HG02623 (cell line): ENCODE data around the gene ERC1.
"Not testable (repeated sequence)": the region's sequence is repeated elsewhere in the genome, so short reads cannot be mapped to it uniquely, and the experiment has no call there.

Experiments used
- ATAC-seq: cut with Tn5 transposase; IDR thresholded peaks from one replicate; pipeline ENCODE4 v1.9.1; 2021; ENCODE audit warnings: moderate library complexity; ENCODE audit not compliant: unreplicated experiment

ERC1 gene

DNA sequence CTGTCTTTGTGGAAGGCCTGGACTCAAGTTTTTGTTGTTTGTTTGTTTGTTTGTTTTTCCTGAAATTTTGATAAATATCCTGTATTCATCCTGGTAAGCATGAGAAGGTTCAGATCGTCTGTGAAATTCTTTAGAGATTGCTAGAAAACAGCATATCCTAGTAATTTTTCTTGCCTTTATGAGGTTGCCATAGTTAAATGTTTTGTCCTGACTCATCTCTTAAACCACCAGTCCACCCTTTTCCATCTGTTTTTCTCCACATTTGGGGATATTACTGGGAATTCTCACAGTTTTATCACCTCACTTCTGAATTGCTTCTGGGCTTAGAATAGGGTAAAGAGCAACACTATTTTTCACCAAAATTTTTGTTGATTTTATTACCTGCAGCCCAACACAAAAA, 355.1 kb downstream of the ERC1 start:
- no peak for ATAC-seq

DNA sequence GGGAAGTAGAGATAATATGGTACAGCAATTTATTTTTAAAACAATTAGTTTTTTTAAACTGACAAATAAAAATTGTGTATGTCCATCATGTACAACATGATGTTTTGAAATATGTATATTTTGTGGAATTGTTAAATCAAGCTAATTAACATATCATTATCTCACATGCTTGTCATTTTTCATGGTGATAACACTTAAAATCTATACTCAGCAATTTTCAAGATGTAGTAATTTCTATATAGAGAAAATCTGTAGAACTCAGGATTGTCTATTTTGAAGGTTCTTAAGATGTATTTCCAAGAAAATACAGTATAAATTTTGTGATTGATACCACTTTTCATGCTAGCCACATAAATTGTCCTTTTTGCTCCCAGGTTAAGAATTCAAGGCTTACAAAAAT, 356.3 kb downstream of the ERC1 start:
- no peak for ATAC-seq

DNA sequence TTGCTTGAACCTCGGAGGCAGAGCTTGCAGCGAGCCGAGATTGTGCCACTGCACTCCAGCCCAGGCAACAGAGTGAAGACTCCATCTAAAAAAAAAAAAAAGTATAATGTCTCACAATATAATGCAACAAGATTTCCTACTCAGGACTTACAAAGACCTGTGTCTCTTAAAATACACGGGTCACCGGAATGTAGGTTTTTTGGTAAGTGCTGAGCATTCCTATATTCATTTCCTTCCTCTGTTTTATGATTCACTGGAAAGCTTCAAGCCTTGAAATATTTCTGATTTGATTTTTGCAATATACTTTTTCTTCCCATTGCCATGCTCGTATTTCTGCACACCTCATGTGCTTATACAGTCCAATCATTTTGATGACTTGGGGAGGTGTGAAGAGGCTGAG, 357.6 kb downstream of the ERC1 start:
- ATAC-seq = no peak

DNA sequence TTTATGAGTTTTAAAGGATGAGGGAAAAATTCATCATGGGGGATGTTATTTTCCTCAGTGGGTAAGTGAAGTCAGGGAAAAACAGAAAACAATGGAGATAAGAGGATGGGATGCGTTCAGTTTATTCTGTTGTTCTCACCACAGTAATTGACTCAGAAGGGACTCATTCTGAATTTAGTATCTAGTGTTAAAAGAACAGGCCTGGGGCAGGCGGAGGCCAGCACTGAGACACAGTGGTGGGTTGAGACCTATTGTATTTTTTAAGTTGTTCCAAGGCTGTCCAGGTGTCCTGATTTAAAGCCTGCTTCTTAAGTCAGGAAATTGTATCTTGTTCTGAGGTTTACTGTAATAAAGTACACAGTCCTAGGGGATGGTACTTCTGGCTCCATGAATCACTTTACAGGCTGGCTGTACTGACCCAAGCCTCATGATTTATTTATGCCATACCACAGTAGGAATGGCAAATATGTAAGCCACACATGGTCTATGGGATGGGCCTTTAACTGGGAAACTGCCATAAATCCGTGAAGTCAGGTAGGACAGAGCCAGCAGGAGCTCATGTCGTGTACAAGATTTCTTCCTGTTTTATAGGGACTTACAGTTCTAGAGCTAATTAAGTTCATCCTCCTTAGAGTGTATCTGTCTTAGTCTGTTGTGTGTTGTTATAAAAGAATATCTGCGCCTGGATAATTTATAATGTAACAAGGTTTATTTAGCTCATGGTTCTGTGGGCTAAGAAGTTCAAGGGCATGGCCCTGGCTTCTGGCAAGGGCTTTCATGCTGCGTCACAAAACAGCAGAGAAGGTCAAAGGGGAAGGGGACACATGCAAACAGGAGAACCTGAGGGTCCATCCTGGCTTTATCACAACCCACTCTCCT, 359.3 kb downstream of the ERC1 start:
- ATAC-seq = no peak

DNA sequence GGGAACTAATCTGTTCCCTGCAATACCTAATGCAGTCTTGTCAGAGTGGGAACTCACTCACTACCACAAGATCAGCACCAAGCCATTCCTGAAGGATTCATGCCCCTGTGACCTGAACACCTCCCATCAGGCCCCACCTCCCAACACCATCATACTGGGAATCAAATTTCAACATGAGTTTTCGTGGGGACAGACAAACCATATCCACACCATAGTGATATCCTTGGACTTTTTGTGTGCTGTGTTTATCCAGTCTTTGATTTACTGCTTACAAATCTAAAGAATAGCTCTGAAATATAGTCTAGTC, 359.9 kb downstream of the ERC1 start:
- no peak for ATAC-seq

DNA sequence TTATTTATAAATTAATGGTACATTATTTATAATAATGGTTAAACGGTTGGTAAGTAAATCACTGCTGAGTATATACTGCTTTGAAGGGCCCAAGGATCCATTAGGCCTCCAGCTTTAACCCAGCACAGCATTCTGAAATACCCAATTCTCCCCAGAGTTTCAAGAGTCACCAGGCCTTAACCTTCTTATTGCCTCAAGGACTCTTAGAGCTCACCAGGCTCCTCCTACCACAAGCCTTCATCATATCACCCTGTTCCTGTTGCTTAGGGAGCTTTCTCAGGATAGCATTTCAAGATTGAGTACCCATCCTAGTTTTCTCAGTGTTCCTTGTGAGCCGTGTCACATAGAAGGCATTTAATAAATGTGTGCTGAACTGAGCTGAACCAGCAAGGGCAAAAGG, 360.9 kb downstream of the ERC1 start:
- no peak for ATAC-seq

DNA sequence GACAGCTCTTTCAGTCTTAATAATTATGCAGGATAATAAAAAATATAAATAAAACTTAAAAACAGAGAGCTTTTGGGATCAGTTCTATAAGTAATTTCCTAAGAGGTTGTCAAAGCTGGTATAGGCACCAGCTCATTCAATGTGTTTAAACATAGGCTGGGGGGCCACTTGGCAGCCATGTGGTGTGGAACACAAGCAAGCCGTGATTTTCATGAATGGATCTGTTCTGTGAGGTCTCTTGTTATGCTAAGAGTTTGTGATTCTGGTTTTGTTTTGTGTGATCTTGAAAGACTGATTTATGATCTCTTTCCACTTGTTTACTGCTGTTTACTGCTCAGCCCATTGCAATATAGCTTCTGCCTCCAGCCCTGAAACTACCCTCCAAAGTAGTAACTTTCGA, 362.4 kb downstream of the ERC1 start:
- no peak for ATAC-seq

DNA sequence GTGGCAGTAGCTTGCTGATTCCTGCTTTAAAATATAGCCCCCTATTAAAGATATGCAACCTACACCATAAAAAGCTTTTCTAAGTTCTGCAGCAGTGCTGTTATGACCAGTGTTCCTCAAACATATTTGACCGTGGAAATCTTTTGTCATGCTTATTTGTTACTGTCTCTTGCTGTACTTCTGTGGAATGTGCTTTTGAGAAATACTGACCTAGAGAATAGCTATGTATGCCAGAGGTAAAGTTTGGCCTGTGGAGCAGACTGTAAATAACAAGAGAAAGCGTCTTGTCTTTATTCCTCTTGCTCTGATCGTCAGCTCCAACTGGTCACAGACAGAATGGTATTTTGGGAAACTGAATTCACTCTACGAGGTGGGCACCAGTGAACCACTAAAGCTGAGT, 364.4 kb downstream of the ERC1 start:
- ATAC-seq = no peak

DNA sequence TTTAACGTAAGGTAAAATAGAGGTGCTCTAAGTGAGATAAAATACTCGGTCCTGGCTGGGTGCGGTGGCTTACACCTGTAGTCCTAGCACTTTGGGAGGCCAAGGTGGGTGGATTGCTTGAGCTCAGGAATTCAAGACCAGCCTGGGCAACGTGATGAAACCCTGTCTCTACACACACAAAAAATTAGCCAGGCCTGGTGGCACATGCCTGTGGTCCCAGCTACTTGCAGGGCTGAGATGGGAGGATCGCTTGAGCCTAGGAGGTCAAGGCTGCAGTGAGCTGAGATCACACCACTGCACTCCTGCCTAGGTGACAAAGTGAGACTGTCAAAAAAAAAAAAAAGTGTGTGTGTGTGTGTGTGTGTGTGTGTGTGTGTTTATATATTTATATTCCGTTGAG, 364.8 kb downstream of the ERC1 start:
- ATAC-seq = not testable (repeated sequence)

DNA sequence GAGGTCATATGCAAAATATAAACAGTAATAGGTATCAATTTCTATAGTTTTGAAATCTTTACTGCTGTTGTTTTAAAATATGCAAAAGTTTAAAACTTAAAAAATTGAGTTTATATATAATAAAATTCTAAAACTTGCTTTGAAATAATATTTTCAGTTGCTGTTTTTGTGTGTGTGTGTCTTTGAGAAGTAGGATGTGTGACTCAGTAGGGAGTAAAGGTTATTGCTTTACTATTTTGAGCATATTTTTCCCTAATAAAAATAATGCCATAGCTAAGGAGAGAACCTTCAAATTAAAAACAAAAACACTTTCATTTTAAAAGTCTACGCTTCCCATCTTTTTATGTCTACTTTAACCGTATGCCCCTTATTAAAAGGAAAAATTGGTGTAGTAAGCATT, 365.3 kb downstream of the ERC1 start:
- ATAC-seq = no peak

DNA sequence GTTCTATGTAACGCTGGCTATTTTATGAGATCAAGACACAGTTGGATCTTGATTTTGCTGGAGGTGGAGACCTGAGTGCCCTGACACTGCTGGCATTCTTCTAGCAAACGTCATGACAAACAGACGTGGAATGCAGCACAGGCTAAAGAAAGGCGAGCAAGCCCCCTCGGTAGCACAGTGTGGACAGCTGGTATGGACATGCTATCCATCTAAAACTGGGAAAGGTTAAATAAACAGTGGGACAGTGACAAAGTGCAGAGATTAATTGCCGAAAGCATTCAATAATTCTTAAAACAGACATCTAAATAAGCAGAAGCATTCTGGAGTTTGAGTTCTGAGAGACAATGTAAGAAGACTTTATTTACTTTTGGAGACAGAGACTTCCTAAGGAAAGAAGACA, 366.1 kb downstream of the ERC1 start:
- ATAC-seq = no peak

DNA sequence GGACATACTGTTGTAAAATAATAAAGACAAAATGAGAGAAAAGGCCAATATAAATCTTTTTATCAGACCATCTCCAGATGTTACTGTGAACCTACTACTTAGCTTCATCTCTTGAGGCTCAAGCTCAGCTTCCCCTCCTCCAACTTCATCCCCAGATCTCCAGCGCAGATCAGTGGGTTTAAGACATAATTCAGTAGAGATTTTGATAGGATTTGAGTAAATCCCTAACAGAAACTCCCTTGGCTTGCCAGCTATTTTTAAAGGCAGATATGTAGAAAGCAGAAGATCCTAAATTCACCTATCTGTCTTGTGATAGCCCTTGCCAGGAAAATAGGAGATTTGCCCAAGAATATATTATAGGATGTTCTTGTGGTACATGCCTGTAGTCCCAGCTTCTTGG, 366.7 kb downstream of the ERC1 start:
- ATAC-seq = no peak

DNA sequence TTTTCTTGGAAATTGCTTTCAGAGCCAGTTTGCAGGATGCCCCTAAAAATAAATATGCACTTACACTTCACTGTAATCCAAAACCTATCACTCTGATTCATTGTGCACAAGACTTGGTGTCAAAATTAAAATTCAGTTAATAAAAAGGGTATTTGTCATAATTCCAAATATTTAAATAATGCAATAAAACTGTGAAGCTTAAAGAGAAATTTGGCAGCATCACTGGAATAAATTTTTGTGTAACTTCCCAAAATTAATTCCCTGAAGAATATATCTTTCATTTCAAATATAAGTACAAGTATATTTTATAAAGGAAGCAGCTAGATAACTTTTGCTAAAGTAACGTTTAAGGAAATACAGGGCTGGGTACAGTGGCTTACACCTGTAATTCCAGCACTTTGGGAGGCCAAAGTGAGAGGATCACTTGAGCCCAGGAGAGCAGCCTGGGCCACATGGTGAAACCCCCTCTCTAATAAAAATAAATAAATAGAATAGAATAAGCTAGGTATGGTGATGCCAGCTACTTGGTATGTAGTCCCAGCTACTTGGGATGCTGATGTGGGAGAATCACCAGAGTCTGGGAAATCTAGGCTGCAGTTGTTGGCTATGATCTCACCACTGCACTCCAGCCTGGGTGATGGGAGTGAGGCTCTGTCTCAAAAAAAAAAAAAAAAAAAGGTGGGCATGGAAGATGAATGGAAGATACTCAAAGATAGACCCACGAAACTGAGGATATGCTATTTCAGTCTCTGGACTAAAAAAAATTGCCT, 369.6 kb downstream of the ERC1 start:
- no peak for ATAC-seq

DNA sequence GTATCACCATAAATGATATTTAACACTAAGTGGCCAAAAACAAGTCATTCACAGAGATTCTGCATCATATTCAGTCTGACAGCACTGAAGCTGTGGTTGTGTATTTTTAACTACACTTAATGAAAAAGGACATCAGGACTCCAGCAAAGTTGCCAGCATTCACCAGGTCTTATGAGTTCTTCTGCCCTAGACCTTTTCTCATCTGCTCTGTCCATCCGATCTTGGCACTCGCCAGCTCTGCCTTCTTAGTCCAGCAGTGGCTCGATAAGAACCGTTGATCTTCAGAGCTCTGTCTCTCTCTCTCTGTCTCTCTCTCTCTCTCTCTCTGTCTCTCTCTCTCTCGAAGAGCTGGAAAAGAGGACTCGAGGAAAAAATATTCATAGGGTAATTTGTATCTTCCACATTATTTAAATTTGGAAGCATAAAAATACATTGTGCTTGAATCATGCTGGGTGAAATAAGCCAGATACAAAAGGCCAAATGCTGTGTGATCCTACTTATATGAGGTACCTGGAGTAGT, 371.2 kb downstream of the ERC1 start:
- ATAC-seq = no peak

DNA sequence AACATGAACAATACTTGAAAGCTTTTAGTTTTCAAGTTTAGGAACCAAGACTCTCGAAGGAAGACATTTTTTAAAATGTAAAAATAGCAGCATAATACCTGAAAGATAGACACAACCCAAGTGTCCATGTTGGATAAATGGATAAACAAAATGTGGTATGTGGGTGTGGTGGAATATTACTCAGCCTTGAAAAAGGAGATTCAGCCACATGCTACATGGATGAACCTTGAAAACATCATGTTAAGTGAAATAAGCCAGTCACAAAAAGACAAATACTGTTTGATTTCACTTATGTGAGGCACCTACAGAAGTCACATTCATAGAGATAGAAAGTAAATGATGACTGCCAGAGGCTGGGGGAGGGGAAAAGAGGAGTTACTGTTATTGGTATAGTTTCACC, 374.7 kb downstream of the ERC1 start:
- ATAC-seq = no peak

DNA sequence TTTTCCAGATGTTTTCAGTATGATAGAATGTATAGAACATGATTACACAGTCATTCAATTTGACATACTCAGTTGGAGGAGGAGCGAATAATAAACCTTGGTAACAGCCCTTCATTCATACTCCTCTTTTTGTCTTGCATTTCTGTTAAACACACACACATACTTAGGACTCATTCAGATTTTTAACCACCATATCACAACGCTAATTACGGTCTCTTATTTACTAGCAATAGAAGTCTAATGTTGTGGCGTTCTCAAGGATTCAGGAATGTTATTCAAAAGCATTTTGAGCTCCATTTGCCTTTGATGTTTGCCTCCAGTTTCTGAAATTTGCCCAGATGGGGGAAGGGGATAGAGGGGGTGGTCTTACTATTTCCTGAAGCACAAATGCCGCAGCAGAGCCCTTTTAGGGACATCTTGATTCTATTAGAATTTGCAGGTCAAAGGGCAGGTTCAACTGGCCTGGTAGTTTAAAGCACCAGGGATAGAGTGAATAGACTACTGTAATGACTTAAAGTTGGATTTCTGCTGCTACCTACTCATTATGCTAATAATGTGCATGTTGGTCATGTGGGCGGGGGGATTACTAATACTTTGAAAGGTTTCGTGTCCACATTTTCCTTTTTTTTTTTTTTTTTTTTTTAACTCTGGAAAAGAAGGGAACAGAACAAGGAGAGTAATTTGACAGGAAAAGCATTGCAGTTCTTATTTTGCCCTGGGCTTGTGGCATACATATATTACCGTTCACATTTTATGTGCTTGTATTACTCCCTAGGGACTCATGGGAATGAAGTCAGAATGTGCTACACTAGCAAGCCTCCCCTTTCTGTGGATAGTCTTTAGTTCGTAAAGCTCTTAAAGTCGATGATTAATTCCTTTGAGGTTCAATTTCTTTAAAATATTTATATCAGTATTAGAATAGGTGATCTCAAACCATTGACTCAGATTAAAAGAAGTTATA, 376.6 kb downstream of the ERC1 start:
- no peak for ATAC-seq

DNA sequence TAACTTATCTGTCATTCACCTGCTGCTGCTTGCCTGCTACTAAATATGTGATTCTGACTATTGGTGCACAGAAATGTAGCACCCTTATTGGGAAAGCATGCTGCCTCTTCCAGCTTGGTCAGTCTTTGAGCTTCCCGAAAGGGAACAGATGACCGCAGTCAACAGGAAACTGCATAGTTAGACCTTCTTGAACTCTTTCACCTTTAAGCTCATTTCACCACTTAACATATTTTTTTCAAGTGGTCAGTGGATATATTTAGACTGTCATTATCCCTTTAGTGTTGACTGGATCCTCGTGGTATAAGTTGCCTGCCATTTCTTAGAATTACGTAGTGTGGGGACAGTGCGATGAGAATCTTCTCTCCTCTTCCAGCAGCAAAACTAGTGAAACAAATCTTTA, 378.4 kb downstream of the ERC1 start:
- no peak for ATAC-seq

DNA sequence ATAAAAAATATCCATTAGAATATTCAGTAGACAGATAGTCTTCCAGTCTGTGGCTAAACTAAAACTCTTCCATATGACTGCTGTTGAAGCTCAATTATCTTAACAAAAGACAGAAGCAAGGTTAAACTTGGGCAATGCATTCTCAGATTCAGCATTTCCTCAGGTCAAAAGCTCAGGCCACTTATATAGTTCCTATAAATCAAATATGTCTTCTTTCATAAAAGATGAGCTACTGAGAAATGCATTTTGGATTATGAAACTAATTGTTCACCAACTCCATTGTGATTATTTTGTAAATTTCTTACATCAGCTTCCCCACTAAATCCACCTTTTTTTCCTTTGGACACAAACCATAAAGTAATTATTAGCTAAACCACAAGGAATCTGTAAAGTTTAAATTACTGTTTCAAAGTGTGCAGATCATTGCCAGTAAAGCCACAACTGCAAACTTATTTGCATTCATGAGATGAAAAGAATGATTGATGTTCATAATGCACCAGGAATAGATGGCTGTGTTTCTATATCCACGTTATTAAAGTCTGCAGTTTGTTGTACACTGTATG, 379.0 kb downstream of the ERC1 start:
- no peak for ATAC-seq

DNA sequence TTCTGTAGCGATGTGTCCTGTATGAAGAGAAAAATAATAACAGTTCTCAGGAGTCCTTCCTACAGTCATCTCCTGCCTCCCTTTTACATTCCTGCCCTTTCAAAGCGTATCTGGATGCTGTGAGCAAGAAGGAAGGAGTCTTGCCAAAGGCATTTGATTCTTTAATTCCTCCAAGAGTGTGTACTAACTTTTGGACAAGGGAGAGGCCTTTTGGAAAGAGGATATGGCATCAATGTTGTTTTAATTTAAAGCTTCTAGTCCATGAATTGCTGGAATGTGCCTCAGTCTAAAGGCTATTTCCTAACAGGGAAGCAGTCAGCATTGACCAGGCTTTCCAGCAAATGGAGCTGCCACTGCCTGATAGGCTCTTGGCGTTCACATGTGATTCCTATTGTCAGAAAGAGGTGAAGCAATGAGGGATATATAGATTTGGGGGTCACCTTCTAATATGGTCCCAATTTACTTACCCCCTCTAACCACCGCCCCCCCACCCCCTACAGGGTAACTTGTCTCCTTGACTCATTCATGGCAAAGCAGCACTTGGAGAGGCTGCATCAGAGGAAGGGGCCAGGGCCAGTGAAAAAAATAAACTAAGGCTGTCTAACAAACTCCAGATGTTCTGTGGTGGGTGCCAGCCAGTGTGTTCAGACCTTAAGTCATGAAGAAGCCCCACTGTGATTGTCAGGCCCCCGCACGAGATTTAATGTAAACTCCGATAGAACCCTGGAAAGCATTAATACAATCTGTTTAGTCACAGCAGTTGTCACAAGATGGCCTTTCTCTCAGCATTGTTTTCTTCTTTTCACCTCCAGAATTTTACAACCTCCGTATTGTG, 383.1 kb downstream of the ERC1 start:
- no peak for ATAC-seq

DNA sequence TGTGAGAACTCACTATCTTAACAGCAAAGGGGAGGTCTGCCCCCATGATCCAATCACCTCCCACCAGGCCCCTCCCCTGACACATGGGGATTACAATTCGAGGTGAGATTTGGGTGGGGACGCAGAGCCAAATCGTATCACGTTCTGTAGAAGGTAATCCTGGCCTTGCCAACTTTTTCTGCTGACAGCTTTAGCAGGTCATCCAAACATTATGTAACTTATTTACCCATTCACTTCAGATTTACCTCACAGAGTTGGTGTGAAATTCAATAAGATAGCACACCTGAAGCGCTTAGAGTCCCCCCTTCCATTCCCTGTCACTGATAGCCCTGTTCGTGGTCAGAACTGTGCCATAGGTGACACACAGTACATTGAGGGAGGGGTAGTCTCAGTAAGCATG, 384.3 kb downstream of the ERC1 start:
- no peak for ATAC-seq
